Measurements from ENCODE around the gene PRXL2A. TPM values are rescaled to one million over a fixed set of nuclear protein-coding genes. Genes with fewer than 3 reads are reported as not detected.

The PRXL2A gene
- polyA plus RNA-seq, 1 experiment, result 1.0 TPM

- H3K27me3 ChIP-seq (ENCODE audit: control insufficient read depth, insufficient read depth, low read length), result no peaks in the 10 kb centered on the region
- CTCF ChIA-PET, result interaction anchor here (0.6 to 28.2 kb wide), 6 partner anchors 9 to 90 kb away, joined by 3 to 661 read pairs (median 6); no protein-coding TSS in a partner anchor
- H3K36me3 ChIP-seq (ENCODE audit: control insufficient read depth, insufficient read depth, low read length), result no peaks in the 10 kb centered on the region
- H3K4me3 ChIP-seq (ENCODE audit: low read depth, low read length), result no peak overlapping the region
- POLR2A ChIA-PET, result interaction anchor here (0.5 to 0.7 kb wide), 2 partner anchors 13 to 41 kb away, joined by 5 to 31 read pairs; no protein-coding TSS in a partner anchor
- no peak for TF ChIP-seq CTCF (IDR thresholded peaks at IDR 0.05; ENCODE audit: insufficient read depth, low read depth, low read length)
- no peak for DNase-seq (ENCODE audit: low read depth)
Measured at GRCh38 chr10:80460399-80461207, 52.3 kb downstream of the PRXL2A start.

GRCh38 chr10:80461208-80462183 lies 53.1 kb downstream of the PRXL2A start:
- no peaks in the 10 kb centered on the region for H3K27me3 ChIP-seq (ENCODE audit: control insufficient read depth, insufficient read depth, low read length)
- no peak overlapping the region for H3K4me3 ChIP-seq (ENCODE audit: low read depth, low read length)
- ChIA-PET POLR2A (interaction anchor here (0.7 to 1.2 kb wide), 2 partner anchors 11 to 14 kb away, joined by 5 read pairs; no protein-coding TSS in a partner anchor), CTCF (interaction anchor here (0.6 to 28.2 kb wide), 4 partner anchors 10 to 89 kb away, joined by 4 to 661 read pairs (median 14); no protein-coding TSS in a partner anchor)
- no peak for TF ChIP-seq CTCF (IDR thresholded peaks at IDR 0.05; ENCODE audit: insufficient read depth, low read depth, low read length)
- H3K36me3 ChIP-seq (ENCODE audit: control insufficient read depth, insufficient read depth, low read length), result no peaks in the 10 kb centered on the region
- no peak for DNase-seq (ENCODE audit: low read depth)

- no peaks in the 10 kb centered on the region for H3K36me3 ChIP-seq (ENCODE audit: control insufficient read depth, insufficient read depth, low read length)
- DNase-seq (ENCODE audit: low read depth), result no peak
- CTCF ChIA-PET, result interaction anchor here (1.1 to 28.2 kb wide), 3 partner anchors 11 to 43 kb away, joined by 4 to 661 read pairs (median 24); no protein-coding TSS in a partner anchor
- H3K27me3 ChIP-seq (ENCODE audit: control insufficient read depth, insufficient read depth, low read length), result no peaks in the 10 kb centered on the region
- no peak for TF ChIP-seq CTCF (IDR thresholded peaks at IDR 0.05; ENCODE audit: insufficient read depth, low read depth, low read length)
- POLR2A ChIA-PET, result interaction anchor here (1.2 kb wide), 1 partner anchor 10 kb away, joined by 5 read pairs; no protein-coding TSS in a partner anchor
- no peak overlapping the region for H3K4me3 ChIP-seq (ENCODE audit: low read depth, low read length)
Measured at GRCh38 chr10:80462299-80462980, 54.1 kb downstream of the PRXL2A start.

- TF ChIP-seq CTCF (IDR thresholded peaks at IDR 0.05; ENCODE audit: insufficient read depth, low read depth, low read length), result no peak
- DNase-seq (ENCODE audit: low read depth), result peak; percentile 55
- Histone ChIP-seq H3K36me3 (ENCODE audit: control insufficient read depth, insufficient read depth, low read length) (no peaks in the 10 kb centered on the region), H3K27me3 (ENCODE audit: control insufficient read depth, insufficient read depth, low read length) (no peaks in the 10 kb centered on the region), H3K4me3 (ENCODE audit: low read depth, low read length) (no peak overlapping the region)
- ChIA-PET CTCF (interaction anchor here (0.5 to 28.2 kb wide), 4 partner anchors 11 to 1374 kb away, joined by 3 to 661 read pairs (median 14); no protein-coding TSS in a partner anchor), POLR2A (interaction anchor here (1.2 kb wide), 1 partner anchor 10 kb away, joined by 5 read pairs; no protein-coding TSS in a partner anchor)
Measured at GRCh38 chr10:80462981-80463741, 54.8 kb downstream of the PRXL2A start.

All from BJ (cell line).